HG02884 (cell line): Measurements from ENCODE around the gene MSI2.

ENCODE experiments used
- ATAC-seq: cut with Tn5 transposase; IDR thresholded peaks from one replicate; pipeline ENCODE4 v1.9.1; 2021; ENCODE audit warnings: mild to moderate bottlenecking, moderate library complexity; ENCODE audit not compliant: unreplicated experiment

The MSI2 gene

DNA sequence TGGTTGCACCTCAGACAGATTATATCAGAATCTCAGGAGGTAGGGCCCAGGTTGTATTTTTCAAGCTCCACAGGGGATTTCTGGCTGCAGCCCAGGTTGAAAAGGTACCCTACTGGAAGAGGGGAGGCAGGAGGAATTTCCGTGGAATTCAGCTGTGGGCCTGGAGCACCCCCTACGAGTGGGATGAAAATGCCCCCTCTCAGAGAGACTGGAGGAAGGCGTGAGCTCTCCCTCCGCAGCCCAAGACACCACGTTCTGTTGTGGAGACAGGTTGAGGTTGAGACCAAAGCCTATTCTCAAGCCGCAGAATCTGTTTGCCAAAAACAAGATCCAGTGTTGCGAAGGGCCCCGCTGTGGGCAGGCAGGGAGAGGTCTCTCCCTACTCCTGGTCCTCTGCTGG lies 386.7 kb downstream of the MSI2 start:
- ATAC-seq, result no peak

DNA sequence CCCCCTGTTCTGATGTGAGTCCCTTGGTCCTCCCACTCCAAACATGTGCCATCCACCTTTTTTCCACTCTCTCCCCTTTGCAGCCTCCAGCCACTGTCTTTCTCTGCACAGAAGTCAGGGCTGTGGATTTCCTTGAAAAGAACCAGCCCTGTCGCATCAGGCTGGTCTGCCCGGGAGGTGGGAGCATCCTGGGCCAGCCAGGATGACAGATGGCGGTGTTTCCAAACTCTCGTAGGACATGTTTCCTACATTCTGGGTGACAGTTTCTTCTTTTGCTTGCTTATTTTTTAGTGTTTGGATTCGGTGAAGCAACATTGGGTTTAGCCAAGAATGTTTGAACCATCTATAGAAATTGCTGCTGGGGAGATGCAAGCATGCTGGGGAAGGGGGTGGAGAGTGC lies 388.0 kb downstream of the MSI2 start:
- ATAC-seq, result no peak

DNA sequence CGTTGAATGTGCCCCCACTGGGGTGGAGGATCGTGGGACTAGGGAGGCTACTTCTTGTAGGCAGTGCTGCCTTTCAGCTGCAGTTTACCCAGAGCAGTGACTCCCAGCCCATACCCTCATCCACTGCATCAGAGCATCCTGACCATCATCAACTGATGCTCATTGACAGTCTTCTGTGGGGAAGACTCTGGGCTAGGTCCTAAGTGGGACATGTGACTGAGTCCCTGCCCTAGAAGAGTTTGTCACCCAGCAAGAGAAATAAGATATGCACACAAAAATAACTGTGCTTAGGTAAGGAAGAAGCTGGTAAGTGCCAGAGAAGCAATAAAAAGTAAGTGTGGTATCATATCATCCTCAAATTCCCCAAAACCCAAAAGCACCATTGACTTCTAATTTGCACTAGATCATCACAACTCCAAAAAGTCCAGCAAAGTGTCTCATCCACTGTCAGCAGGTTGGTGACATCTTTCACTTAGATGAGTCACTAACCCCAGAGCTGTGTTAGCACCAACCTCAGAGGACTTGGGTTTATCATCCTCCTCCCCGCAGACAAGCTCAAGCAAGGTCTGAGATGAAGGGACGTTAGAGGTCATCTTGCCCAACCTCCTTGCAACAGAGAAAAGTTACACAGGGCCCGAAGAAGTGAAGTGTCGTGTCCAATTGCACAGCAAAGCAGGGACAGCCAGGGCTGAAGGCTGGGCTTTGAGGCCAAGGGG lies 389.8 kb downstream of the MSI2 start:
- ATAC-seq, result no peak

DNA sequence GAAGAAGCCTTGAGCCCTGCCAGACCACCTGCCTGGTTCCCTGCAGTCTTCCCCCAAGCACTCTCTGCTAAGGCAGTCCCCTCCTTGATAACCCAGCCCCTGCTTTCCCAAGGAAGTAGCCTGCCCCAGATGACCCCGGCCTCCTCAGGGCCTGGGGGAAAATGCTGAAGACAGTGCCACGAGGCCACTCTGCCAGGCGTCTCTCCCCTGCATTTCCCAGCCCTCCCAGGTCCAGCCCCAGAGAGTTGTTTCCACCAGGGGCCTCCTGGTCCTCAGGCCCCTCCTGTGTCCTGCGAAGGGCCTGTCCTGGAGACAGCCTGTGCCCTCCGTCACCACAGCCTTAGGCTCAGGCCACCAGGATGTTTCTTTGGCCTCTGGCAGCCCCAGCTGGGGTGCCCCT lies 392.4 kb downstream of the MSI2 start:
- no peak for ATAC-seq

DNA sequence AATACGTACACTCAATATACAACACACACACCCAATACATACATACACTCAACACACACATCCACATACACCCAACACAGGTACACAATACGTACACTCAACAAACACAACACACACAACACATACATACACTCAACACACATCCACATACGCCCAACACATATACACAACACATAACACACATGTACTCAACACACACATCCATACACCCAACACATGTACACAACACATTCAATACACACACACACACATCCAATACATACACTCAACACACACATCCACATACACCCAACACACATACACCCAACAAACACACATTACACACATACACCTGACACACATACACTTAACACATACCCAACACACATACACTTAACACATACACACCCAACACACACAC lies 392.9 kb downstream of the MSI2 start:
- no peak for ATAC-seq

DNA sequence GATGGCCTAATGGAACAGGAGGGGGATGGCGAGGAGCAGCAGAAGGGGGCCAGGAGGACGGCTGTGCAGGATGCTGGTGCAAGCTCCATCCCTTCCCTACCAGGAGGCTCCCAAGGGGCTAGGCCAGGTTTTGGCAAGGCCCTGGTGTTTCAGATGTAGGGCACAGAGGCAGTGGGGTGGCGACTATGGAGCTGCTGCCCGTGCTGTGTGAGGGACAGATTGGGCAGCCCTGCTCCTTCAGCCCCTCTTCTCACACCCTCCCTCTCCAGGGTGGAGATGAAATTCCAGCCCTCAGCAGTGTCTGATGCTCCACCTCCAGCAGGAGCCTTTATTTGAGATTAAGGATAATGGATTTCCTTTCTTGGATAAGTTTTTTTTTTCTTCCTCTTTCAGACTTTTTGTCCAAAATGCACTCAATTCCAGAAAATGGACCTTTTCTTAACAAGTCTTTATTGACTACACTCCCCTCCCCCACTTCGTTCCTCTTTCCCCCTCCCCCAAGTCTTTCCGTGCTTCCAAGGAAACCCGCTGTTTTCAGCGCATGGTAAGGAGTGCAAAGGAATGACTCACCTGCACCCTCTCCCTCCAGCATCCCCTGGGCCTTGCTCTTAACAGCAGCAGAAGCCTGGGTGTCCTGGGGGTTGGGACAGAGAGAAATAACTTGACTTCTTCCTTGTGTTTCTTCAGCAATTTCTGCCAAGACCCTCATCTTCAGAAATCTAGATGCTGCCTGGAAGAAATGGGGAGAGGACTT lies 393.6 kb downstream of the MSI2 start:
- ATAC-seq, result no peak

DNA sequence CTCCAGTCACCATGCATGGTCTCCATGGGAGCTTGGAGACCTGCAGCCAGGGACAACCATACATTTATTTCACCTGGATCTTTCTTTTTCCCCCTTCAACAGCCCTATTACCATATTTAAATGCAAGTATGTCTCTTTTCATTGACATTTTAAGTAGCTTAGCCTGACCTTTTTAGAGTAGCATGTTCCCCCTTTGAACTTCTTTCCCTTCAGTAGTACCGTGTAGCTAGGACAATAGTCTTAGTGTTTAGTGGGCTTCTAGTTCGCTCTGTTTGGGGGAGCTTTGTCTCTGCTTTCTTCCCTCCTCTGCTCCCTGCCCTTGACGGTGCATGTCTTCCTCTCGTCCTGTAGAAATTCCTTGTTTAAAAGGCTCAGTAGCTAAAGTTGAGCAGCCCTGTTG lies 394.2 kb downstream of the MSI2 start:
- no peak for ATAC-seq

DNA sequence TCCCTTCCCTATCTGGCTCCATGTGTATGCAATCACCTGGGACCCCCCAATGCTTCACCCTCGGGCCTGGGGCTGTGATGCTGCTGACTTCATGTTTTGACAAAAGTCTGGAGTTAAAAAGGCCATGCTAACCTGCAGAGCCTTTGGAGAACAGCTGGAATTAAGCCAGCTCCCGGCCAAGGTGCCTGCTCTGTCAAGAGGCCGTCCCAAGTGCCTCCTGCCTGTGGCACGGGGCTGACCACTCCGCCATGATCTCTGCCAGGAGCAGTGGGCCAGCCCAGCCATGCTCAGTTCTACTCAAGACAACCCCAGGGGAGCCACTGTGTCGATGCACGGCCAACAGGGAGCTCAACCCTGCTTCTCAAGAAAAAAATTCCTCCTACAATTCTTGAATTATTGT lies 395.1 kb downstream of the MSI2 start:
- no peak for ATAC-seq

DNA sequence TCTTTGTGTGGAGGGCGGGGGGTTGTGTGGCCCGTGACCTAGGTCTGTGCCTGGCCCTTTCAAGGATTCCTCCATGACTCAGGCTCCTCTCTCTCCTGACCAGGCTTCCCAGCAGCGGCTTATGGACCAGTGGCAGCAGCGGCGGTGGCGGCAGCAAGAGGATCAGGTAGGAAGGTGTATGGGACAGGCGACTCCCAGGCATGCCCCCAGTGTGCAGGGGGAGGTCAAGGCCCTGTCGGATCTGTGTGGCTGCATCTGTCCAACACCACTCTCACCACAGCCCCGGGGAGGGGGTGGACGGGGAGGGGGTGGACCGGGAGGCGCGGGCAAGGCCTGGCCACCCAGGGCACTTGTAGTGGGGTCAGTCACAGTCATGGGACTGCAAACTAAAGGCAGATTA lies 395.7 kb downstream of the MSI2 start:
- ATAC-seq, result no peak

DNA sequence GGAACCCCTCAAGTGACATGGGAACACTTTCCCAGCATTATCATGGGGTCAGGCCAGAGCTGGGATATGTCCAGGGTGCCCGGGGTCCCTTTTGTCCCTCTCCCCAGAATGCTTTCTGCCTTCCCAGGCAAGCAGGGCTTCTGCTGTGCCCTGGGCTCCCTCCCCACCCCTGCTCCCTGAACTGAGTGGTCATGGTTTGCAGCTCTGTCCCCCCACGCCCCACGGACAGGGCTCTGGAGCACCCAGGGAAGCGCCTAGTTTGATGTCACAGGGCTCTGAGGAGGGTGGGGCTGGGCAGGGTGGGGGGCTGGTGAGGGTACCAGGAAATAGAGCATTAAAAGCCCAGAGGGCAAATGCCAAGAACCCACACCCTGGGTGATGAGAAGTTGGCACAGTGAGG lies 396.5 kb downstream of the MSI2 start:
- ATAC-seq, result no peak

DNA sequence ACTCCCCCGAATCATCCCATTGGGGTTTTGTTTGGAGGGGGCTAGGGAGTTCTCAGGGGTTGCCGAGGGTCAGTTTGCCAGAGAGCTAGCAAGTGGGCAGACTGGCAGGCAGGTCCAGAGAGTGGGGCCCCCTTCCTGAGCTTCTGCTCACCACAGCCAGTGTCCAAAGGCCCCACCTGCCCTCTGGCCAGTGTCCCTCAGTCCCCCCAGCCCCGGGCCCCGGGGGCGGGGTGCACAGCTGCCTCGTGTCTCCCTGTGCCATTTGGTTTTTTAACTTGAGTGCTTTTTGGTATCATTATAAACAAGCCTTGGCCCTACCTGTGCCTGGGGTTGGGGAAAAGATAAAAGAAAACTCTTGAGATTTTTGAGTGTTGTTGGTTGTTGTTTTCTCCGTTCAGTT lies 397.0 kb downstream of the MSI2 start:
- ATAC-seq, result no peak

DNA sequence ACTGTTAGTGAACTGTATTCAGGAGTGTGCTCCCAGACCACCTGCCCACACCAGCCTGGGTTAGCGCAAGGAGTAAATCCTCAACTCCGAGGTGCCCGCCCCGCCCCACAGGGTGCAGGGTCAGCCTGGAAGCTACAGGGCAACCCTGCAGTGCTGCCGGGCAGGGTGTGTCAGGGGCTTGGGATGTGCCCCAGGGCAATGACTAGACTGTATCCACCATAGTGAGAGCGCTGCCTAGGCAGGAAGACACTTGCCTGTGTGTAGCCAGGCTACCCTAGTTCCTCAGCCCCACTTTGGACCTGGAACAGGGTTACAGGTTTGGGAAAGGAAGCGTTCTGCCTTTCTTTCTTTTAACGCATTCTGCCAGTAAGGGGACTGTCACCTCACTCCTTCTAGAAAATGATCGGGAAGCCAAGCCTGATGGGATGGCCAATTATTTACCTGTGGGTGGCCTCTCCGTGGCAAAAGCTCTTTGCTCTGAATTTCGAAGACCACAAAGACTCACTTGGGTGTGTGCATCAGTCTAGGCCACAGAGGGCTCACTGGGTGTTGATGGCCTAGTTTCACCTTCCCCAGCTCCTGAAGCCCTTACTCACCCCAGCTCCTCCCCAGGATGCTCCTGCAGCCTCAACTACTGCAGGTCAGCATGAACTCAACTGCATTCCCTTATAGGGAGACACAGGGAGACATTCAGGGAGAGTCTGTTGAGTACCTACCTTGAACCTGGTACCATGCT lies 397.9 kb downstream of the MSI2 start:
- ATAC-seq, result no peak

DNA sequence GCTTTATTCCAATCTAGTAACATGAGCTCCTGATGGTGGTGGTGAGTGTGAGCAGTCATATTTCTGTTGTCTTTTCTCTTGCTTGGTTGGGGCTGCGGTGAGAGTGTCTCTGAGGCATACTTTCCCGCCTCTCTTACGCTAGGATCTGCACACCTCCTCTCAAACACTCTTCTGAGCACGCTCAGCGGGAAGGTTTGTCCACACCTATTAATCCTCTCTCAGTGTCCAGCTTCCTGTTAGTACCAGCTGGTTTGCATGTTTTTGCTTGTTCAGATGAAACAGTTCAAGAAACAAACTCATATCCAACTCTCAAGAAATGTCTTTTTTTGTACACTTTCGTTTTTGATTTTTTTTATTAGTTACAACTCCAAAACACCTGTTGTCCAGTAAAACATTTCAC lies 399.2 kb downstream of the MSI2 start:
- no peak for ATAC-seq

DNA sequence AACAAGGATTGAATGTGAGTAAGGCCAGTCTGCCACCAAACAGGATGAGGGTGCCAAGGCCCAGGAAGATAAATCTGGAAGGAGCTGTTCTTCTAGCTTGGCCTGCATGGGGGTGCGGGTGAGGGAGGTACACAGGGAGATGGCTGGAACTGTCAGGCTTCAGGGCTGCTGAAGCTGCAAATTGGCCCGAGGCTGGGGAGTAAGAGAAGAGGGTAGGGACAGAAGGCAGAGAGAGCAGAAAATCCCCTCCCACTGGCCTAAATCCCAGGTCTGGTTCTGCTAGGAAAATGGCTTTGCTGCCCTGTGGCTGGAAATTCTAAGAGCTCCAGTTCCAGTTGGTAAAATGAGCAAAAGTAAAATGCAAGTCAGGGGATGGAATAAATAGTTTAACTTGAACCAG lies 400.9 kb downstream of the MSI2 start:
- no peak for ATAC-seq

DNA sequence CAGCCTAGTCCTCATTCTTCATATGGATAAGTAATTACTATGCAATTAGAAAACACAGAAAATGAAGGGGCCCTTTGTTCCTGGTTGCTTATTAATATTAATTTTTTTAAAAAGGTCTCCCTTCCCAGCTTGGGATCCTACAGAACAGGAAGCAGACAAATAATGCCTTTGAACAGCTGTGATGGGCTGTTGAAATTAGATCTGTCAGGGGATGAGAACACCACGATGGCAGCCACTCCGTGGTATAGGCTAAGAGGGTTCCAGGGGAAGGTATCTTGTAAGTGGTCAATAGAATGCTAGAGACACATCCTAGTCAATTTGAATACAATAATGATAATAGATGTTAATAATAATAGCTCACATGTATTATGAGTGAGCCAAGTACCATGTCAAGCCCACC lies 405.7 kb downstream of the MSI2 start:
- ATAC-seq, result no peak

DNA sequence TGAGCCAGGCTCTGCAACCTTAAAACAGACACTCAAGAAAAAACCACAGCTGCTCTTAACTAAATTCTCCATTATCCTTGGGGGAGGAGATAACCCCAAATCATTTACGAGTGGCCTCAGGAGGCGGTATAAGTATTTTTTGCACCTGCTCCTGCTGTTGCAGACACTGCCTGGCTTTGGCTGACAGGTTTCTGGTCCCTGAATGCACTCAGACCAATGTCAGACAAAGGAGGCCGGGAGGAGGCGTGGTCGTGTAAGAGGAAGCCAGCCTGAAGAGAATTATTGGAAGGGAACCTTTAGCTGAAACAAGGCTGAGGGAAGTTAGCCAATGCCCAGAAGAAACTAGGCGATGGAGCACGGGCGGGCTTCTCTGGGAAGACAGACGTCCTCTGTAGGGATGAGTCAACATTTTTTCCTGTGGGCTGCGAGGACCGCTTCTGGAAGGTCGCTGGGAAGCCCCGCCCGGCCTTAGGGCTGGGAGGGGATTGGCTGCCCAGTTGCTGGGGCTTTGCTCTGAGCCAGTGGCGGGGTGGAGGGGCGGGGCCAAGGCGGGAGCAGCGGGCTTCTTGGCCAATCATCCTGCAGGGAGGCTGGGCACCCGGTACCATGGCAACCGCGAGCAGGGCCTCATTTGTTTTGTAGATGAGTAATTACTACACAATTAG lies 406.5 kb downstream of the MSI2 start:
- no peak for ATAC-seq

DNA sequence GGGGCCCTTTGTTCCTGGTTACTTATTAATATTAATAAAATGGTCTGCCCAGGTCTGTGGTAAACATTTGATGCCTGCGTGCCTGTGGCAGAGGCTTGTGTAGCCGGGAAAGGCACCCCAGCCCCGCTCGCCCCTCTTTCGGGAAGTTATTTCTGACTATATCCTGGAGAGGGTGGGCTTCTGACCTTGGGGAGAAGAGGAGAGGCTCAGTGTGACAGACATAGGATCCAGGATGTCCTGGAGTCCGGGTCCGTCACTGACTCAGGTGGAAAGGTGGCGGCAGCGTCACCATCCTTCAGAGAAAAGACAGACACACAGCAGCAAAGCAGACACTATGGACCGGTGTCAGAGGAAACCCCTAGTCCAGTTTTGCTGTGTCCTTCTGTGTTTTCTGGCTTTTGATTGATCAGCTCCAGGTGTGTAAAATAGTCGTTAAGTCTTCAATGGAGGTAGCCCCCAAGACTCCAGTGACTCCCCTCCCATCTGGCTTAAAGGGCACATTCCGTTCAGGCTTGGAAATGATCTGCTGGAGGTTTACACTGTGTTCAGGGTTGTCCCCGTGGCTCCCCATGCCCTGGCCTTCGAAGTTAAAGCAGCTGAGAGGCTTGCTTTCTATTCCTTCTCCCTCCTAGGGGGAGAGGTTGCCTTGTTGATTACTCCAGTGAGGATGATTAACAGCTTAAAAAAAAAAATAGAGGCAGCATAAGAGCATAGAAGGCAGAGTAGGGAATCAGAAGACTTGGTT lies 407.2 kb downstream of the MSI2 start:
- no peak for ATAC-seq

DNA sequence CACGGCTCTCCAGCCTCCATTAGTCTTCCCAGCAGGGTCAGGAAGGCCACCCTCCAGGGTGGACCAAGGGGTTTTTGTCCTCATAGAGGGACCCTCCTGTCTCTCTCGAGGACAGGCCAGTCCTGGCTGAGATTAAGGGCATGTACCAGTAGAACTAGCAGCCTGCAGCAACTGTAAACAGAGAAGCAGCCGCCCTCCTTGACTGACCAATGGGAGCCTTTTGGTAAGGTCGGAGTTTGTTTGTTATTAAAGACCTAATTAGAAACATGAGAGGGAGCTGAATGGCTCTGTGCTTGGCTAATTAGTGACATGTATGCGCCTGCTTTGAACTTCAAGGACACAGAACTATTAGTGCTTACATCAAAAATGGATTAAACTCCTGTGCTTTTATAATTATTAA lies 408.8 kb downstream of the MSI2 start:
- ATAC-seq, result no peak

DNA sequence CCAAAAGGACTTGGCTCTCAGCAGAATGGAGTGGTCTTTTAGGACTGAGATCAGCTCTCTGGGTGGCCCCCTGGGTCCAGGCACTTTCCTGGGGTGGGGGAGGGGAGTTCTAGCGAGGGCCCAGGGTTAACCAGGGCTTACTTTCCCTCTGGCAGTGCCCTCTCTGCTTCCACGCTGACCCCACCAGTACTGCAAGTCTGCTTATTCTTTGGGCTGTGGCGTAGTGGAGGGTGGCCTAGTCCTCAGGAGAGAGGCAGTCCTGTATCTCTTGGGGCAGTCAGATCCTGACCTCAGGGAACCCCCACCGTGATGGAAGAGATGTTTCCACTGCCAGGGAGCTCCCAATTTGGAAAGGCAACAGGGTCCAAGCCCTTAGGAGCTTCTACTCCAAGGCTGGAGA lies 409.4 kb downstream of the MSI2 start:
- ATAC-seq, result no peak

DNA sequence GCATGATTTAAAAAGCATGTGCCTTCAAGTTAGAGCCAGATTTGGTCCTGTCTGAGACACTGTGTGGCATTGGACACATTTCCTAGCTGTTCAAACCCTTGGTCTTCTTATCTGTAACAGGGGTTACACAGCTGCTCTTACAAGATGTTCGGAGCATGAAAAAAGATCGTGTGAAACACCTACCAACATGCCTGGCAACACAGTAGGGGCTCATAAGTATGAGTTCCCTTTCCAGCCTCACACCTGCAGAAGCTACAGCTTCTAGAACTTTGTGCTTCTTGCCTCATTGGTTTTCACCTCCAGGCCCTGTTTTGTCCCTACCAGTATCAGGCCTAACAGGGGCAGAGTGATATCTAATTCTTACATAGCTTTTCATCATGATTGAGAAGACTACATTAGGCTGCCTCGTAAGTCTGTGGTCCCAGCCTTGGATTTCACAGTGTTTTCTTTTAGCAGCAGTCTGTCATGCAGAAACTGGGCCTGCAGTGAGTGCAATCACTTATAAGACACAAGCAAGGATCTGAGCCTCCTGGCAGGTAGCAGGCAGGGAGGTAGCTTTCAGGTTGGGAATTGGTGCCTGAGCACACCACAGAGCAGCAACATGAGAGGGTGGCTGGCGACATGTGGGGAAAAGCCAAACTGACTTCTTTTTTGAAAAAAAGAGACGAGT lies 410.0 kb downstream of the MSI2 start:
- no peak for ATAC-seq
